CD14-positive monocyte (primary cell): Measurements from ENCODE around the gene PFN3. TPM values are rescaled to one million over a fixed set of nuclear protein-coding genes. Genes with fewer than 3 reads are reported as not detected.

ENCODE experiments used
- DNase-seq, 3 donors: peaks; one replicate each; pipeline ENCODE4 v3.0.0-alpha.2; 2011 to 2022
- H2AFZ ChIP-seq: 2 replicates; pipeline ENCODE4 v1.6.0; 2012; ENCODE audit warnings: mild to moderate bottlenecking, low read depth, low read length, inconsistent platforms; ENCODE audit not compliant: insufficient read depth, poor library complexity, severe bottlenecking
- H3K27ac ChIP-seq, 2 donors: 1 replicate in 1 of 2; 2 replicates in 1 of 2; pipeline ENCODE4 v1.5.1; 2012 to 2013; ENCODE audit warnings: low read length in 2 of 2, control low read depth in 1 of 2, inconsistent platforms in 1 of 2, low read depth in 1 of 2, mild to moderate bottlenecking in 1 of 2
- H3K27me3 ChIP-seq, 2 donors: one replicate each; pipeline versions ENCODE4 v1.6.0 to v1.6.1; 2011 to 2013; ENCODE audit warnings: low read length in 2 of 2; ENCODE audit not compliant: control insufficient read depth in 2 of 2, insufficient read depth in 2 of 2
- H3K36me3 ChIP-seq, 2 donors: replicated peaks in 1 of 2; 1 replicate in 1 of 2; 2 replicates in 1 of 2; pipeline versions ENCODE4 v1.5.1 to v1.6.1; 2012 to 2013; ENCODE audit warnings: low read length in 2 of 2, control low read depth in 1 of 2, inconsistent platforms in 1 of 2, mild to moderate bottlenecking in 1 of 2; ENCODE audit not compliant: insufficient read depth in 2 of 2, control insufficient read depth in 1 of 2
- H3K4me1 ChIP-seq, 2 donors: 1 replicate in 1 of 2; 2 replicates in 1 of 2; pipeline versions ENCODE4 v1.5.1 to v1.6.1; 2012 to 2013; ENCODE audit warnings: low read length in 2 of 2, control low read depth in 1 of 2, inconsistent platforms in 1 of 2, mild to moderate bottlenecking in 1 of 2, moderate library complexity in 1 of 2; ENCODE audit not compliant: insufficient read depth in 2 of 2, control insufficient read depth in 1 of 2
- H3K4me2 ChIP-seq: replicated peaks from 2 replicates; pipeline ENCODE3; 2012; ENCODE audit warnings: low read length, moderate library complexity, mild to moderate bottlenecking; ENCODE audit not compliant: poor library complexity, severe bottlenecking; ENCODE audit errors: extremely low read depth
- H3K4me3 ChIP-seq, 3 experiments: fragments of 200-600 bp in 1 of 3; sonication (generic) in 1 of 3; replicated peaks in 1 of 3; 1 replicate in 2 of 3; 2 replicates in 1 of 3; pipeline ENCODE4 v1.5.1; 2011 to 2013; ENCODE audit warnings: low read length in 3 of 3, mild to moderate bottlenecking in 3 of 3, control low read depth in 2 of 3, low read depth in 2 of 3, inconsistent platforms in 1 of 3, moderate library complexity in 1 of 3
- H3K79me2 ChIP-seq: 2 replicates; pipeline ENCODE4 v1.6.0; 2012; ENCODE audit warnings: mild to moderate bottlenecking, control low read depth, inconsistent platforms, low read length, moderate library complexity; ENCODE audit not compliant: insufficient read depth
- H3K9ac ChIP-seq: 2 replicates; pipeline ENCODE4 v1.6.0; 2017; ENCODE audit warnings: low read length, mild to moderate bottlenecking; ENCODE audit not compliant: insufficient read depth, poor library complexity, severe bottlenecking
- H3K9me3 ChIP-seq, 2 donors: replicated peaks in 1 of 2; 1 replicate in 1 of 2; 2 replicates in 1 of 2; pipeline versions ENCODE4 v1.5.1 to v1.6.1; 2012 to 2013; ENCODE audit warnings: low read length in 2 of 2, control low read depth in 1 of 2; ENCODE audit not compliant: control insufficient read depth in 1 of 2, insufficient read depth in 1 of 2
- H4K20me1 ChIP-seq: 2 replicates; pipeline ENCODE4 v1.6.0; 2012; ENCODE audit warnings: mild to moderate bottlenecking, low read length, control low read depth, moderate library complexity; ENCODE audit not compliant: insufficient read depth
- H3K27ac Mint-ChIP-seq, 7 donors: one replicate each; pipeline ENCODE4 v1.8.0; 2020; ENCODE audit warnings: mild to moderate bottlenecking in 7 of 7, mixed read lengths in 7 of 7, moderate library complexity in 6 of 7, inconsistent platforms in 2 of 7
- H3K27me3 Mint-ChIP-seq, 3 donors: one replicate each; pipeline ENCODE4 v1.8.0; 2021 to 2022; ENCODE audit warnings: low read depth in 3 of 3, mild to moderate bottlenecking in 3 of 3, mixed read lengths in 3 of 3, moderate library complexity in 3 of 3, inconsistent platforms in 1 of 3
- H3K36me3 Mint-ChIP-seq, 2 donors: one replicate each; pipeline ENCODE4 v1.8.0; 2020; ENCODE audit warnings: mixed read lengths in 2 of 2, inconsistent platforms in 1 of 2, mild to moderate bottlenecking in 1 of 2
- H3K4me1 Mint-ChIP-seq: one replicate; pipeline ENCODE4 v1.8.0; 2020; ENCODE audit warnings: mild to moderate bottlenecking, mixed read lengths
- H3K4me3 Mint-ChIP-seq, 2 donors: one replicate each; pipeline ENCODE4 v1.8.0; 2020; ENCODE audit warnings: mild to moderate bottlenecking in 2 of 2, mixed read lengths in 2 of 2, moderate library complexity in 1 of 2
- H3K9me3 Mint-ChIP-seq, 7 donors: one replicate each; pipeline ENCODE4 v1.8.0; 2020 to 2022; ENCODE audit warnings: mixed read lengths in 7 of 7, mild to moderate bottlenecking in 6 of 7, moderate library complexity in 6 of 7, inconsistent platforms in 2 of 7
- CTCF ChIP-seq: fragments of 200-600 bp; IDR thresholded peaks from one replicate; pipeline ENCODE4 v1.8.0; 2022; ENCODE audit warnings: antibody characterized with exemption, mild to moderate bottlenecking
- WGBS: methylation state at CpG from one replicate; pipeline ENCODE4 v1.1.5; 2013; ENCODE audit warnings: missing lambda C conversion rate; ENCODE audit not compliant: insufficient coverage; 5-methylcytosine and 5-hydroxymethylcytosine counted together
- intact Hi-C, 2 donors: fragments of 100-400 bp; cut with micrococcal nuclease; formaldehyde crosslinking; loops; one replicate each; pipeline versions ENCODE4 v1.15.0 to v1.15.1; 2023
- polyA plus RNA-seq, 3 donors: library from polyadenylated mRNA; depleted of rRNA in 1 of 3; unstranded in 2 of 3; stranded (reverse) in 1 of 3; fragments of 300-500 nt in 2 of 3; fragments of >200 nt in 1 of 3; fragmentation: Illumina TruSeq in 2 of 3; gene quantifications; 1 replicate in 2 of 3; 2 replicates in 1 of 3; pipeline ENCODE4 v1.2.3, GENCODE V29; 2012 to 2021

The PFN3 gene
- polyA plus RNA-seq, 3 donors = not detected

- Mint-ChIP-seq H3K27ac (peak overlapping the region in 6 of 7 donors; percentile 6 to 86 (median 64)), H3K4me3 (peak overlapping the region; percentile 89 to 95), H3K4me1 (peaks cover 90% of the 10 kb centered on the region), H3K36me3 (peaks cover 13 to 33% of the 10 kb centered on the region in 2 donors), H3K9me3 (peaks cover 3 to 12% (median 7%) of the 10 kb centered on the region in 7 donors), H3K27me3 (peaks cover 0 to 5% (median 2%) of the 10 kb centered on the region in 3 donors)
- H4K20me1 ChIP-seq = peaks cover 66% of the 10 kb centered on the region
- H2AFZ ChIP-seq = no peak overlapping the region
- intact Hi-C loops = no loop called here
- H3K27ac ChIP-seq = peak overlapping the region in 1 of 2 donors; percentile 2
- WGBS = 94% methylated on average over 3 of the region's 3 CpGs
- peak overlapping the region; percentile 96 for H3K4me2 ChIP-seq
- no peaks in the 10 kb centered on the region for H3K27me3 ChIP-seq
- peaks cover 91 to 99% of the 10 kb centered on the region in 2 donors for H3K4me1 ChIP-seq
- peaks cover 6 to 12% of the 10 kb centered on the region in 2 donors for H3K36me3 ChIP-seq
- TF ChIP-seq CTCF = no peak
- H3K9ac ChIP-seq = no peak overlapping the region
- DNase-seq = no peak
- H3K9me3 ChIP-seq = peaks cover 0 to 7% of the 10 kb centered on the region in 2 donors
- peak overlapping the region in 1 of 3 experiments; percentile 96 for H3K4me3 ChIP-seq
- H3K79me2 ChIP-seq = peaks cover 70% of the 10 kb centered on the region
Observed at GRCh38 chr5:177359860-177360259, 40.6 kb downstream of the PFN3 start.

- WGBS = 97% methylated on average over 6 of the region's 6 CpGs
- Histone ChIP-seq H4K20me1 (peaks cover 62% of the 10 kb centered on the region), H2AFZ (no peak overlapping the region), H3K27ac (peak overlapping the region in 1 of 2 donors; percentile 87), H3K36me3 (peaks cover 2 to 8% of the 10 kb centered on the region in 2 donors), H3K9ac (no peak overlapping the region), H3K27me3 (no peaks in the 10 kb centered on the region), H3K4me2 (peak overlapping the region; percentile 96), H3K4me1 (peaks cover 94 to 100% of the 10 kb centered on the region in 2 donors), H3K4me3 (peak overlapping the region in 1 of 3 experiments; percentile 96), H3K79me2 (peaks cover 66% of the 10 kb centered on the region), H3K9me3 (peaks cover 0 to 7% of the 10 kb centered on the region in 2 donors)
- Mint-ChIP-seq H3K4me1 (peaks cover 92% of the 10 kb centered on the region), H3K4me3 (peak overlapping the region; percentile 89 to 95), H3K27ac (peak overlapping the region in 5 of 7 donors; percentile 80 to 96 (median 86)), H3K27me3 (peaks cover 0 to 5% (median 2%) of the 10 kb centered on the region in 3 donors), H3K36me3 (peaks cover 13 to 29% of the 10 kb centered on the region in 2 donors), H3K9me3 (peaks cover 3 to 12% (median 7%) of the 10 kb centered on the region in 7 donors)
- DNase-seq = no peak
- no peak for TF ChIP-seq CTCF
- intact Hi-C loops = no loop called here
Observed at GRCh38 chr5:177359451-177359851, 41.0 kb downstream of the PFN3 start.
